HepG2 (cell line): ENCODE data around the gene GUCY1A2. TPM values are rescaled to one million over a fixed set of nuclear protein-coding genes. Genes with fewer than 3 reads are reported as not detected.

Experiments used
- ATAC-seq: fragments of 200-7000 bp; cut with Tn5 transposase; 3 replicates; pipeline ENCODE4 v1.9.1; 2020; ENCODE audit warnings: mild to moderate bottlenecking, moderate library complexity
- BruUV-seq: library from RNA; stranded (reverse); fragments of 400-500 nt; replicated peaks from 2 replicates; lab custom pipeline; 2021; lab: Mats Ljungman, UMichigan
- CTCF ChIA-PET: fragments of 300-600 bp; formaldehyde crosslinking; extraction: SDS; loops from one replicate; lab custom pipeline; 2021; ENCODE audit warnings: low total read pairs, inconsistent platforms, low intra/inter-chr PET ratio; lab: Yijun Ruan, JAX
- POLR2A ChIA-PET: fragments of 350-600 bp; sonication (Branson Sonifier 250); formaldehyde crosslinking; loops from one replicate; lab custom pipeline; 2020; ENCODE audit warnings: antibody characterized with exemption, inconsistent platforms; lab: Yijun Ruan, JAX
- DNase-seq: peaks from one replicate; pipeline ENCODE4 v3.0.0-alpha.2; 2015; ENCODE audit warnings: low spot score
- FAIRE-seq: peaks from 3 replicates; lab custom pipeline; 2011; peaks lifted over from hg19 to GRCh38; lab: Jason Lieb, UNC
- H2AFZ ChIP-seq: one replicate; pipeline ENCODE4 v1.6.1; 2011; ENCODE audit warnings: low read length, inconsistent platforms
- H3K27ac ChIP-seq: fragments of 300-600 bp; 3 replicates; pipeline ENCODE4 v1.8.0; 2011; ENCODE audit warnings: mixed run types, mild to moderate bottlenecking, mixed read lengths, low read length, inconsistent platforms; ENCODE audit not compliant: insufficient read depth; ENCODE audit errors: extremely low read length
- H3K27me3 ChIP-seq, 2 experiments: fragments of 200-600 bp in 1 of 2; 2 replicates in 1 of 2; 3 replicates in 1 of 2; pipeline versions ENCODE4 v1.6.0 to v1.8.0; 2011; ENCODE audit warnings: low read length in 2 of 2, mild to moderate bottlenecking in 2 of 2, moderate library complexity in 2 of 2, inconsistent platforms in 1 of 2; ENCODE audit not compliant: insufficient read depth in 2 of 2, control insufficient read depth in 1 of 2
- H3K36me3 ChIP-seq, 2 experiments: fragments of 200-600 bp in 1 of 2; replicated peaks in 1 of 2; 2 replicates in 1 of 2; 3 replicates in 1 of 2; pipeline versions ENCODE4 v1.5.1 to v1.8.0; 2011; ENCODE audit warnings: low read length in 2 of 2, inconsistent platforms in 1 of 2; ENCODE audit not compliant: insufficient read depth in 2 of 2, control insufficient read depth in 1 of 2
- H3K4me1 ChIP-seq: 2 replicates; pipeline ENCODE4 v1.5.1; 2012; ENCODE audit warnings: low read length, inconsistent platforms; ENCODE audit not compliant: insufficient read depth
- H3K4me2 ChIP-seq: 2 replicates; pipeline ENCODE4 v1.6.0; 2011; ENCODE audit warnings: low read depth, low read length, inconsistent platforms
- H3K4me3 ChIP-seq, 3 experiments: fragments of 200-600 bp in 1 of 3; sonication (generic), shearing (Covaris generic) in 1 of 3; replicated peaks in 1 of 3; 2 replicates each; pipeline ENCODE4 v1.5.1; 2011 to 2016; ENCODE audit warnings: low read length in 3 of 3, inconsistent platforms in 2 of 3, low read depth in 2 of 3, mild to moderate bottlenecking in 2 of 3, control low read depth in 1 of 3, mixed read lengths in 1 of 3; ENCODE audit not compliant: insufficient read depth in 1 of 3
- H3K79me2 ChIP-seq: one replicate; pipeline ENCODE4 v1.6.1; 2011; ENCODE audit warnings: low read length, inconsistent platforms; ENCODE audit not compliant: insufficient read depth
- H3K9ac ChIP-seq: 2 replicates; pipeline ENCODE4 v1.6.0; 2011; ENCODE audit warnings: mild to moderate bottlenecking, low read depth, low read length, inconsistent platforms; ENCODE audit not compliant: insufficient read depth
- H3K9me3 ChIP-seq: 2 replicates; pipeline ENCODE4 v1.5.1; 2012; ENCODE audit warnings: mild to moderate bottlenecking, low read length
- H4K20me1 ChIP-seq: 2 replicates; pipeline ENCODE4 v1.6.0; 2011; ENCODE audit warnings: inconsistent platforms, mild to moderate bottlenecking, low read length, moderate library complexity; ENCODE audit not compliant: insufficient read depth
- ARHGAP35 ChIP-seq: sonication (generic); formaldehyde crosslinking; IDR thresholded peaks from 2 replicates; pipeline ENCODE4 v1.9.0; 2022; ENCODE audit warnings: mild to moderate bottlenecking, inconsistent platforms, moderate library complexity, missing genetic modification reagents, borderline replicate concordance
- EEA1 ChIP-seq: sonication (generic); formaldehyde crosslinking; IDR thresholded peaks from 2 replicates; pipeline ENCODE4 v1.5.1; 2020; ENCODE audit warnings: mild to moderate bottlenecking, missing genetic modification reagents, borderline replicate concordance
- ETV6 ChIP-seq: sonication (generic); formaldehyde crosslinking; conservative IDR thresholded peaks from 2 replicates; pipeline ENCODE4 v1.4.0; 2020; ENCODE audit warnings: missing genetic modification reagents
- JDP2 ChIP-seq: sonication (generic); formaldehyde crosslinking; IDR thresholded peaks from 2 replicates; pipeline ENCODE4 v1.8.1; 2022; ENCODE audit warnings: missing genetic modification reagents, borderline replicate concordance
- KDM2A ChIP-seq: sonication (generic); formaldehyde crosslinking; IDR thresholded peaks from 2 replicates; pipeline ENCODE4 v1.4.0; 2020; ENCODE audit warnings: low read depth, missing genetic modification reagents, borderline replicate concordance
- KDM5B ChIP-seq: sonication (generic); formaldehyde crosslinking; IDR thresholded peaks from 2 replicates; pipeline ENCODE4 v1.4.0; 2020; ENCODE audit warnings: missing genetic modification reagents, mild to moderate bottlenecking, borderline replicate concordance
- KLF16 ChIP-seq, 2 experiments: sonication (generic) in 1 of 2; formaldehyde crosslinking in 1 of 2; IDR thresholded peaks; 2 replicates each; pipeline versions ENCODE4 v1.6.1 to v1.8.0; 2016 to 2023; ENCODE audit warnings: missing genetic modification reagents in 2 of 2, missing compliant biosample characterization in 1 of 2
- MBNL3 ChIP-seq: fragments of 250-450 bp; sonication (Bioruptor Pico); conservative IDR thresholded peaks from 2 replicates; pipeline ENCODE4 v1.8.0; 2022; ENCODE audit warnings: mild to moderate bottlenecking, inconsistent platforms
- STAG1 ChIP-seq: sonication (generic); formaldehyde crosslinking; IDR thresholded peaks from 2 replicates; pipeline ENCODE4 v1.4.0; 2020; ENCODE audit warnings: missing genetic modification reagents
- ZFP82 ChIP-seq: sonication (generic); formaldehyde crosslinking; IDR thresholded peaks from 2 replicates; pipeline ENCODE4 v1.5.1; 2020; ENCODE audit warnings: mild to moderate bottlenecking, missing genetic modification reagents, borderline replicate concordance
- ZFP90 ChIP-seq: sonication (generic); formaldehyde crosslinking; IDR thresholded peaks from 2 replicates; pipeline ENCODE4 v1.8.0; 2022; ENCODE audit warnings: missing genetic modification reagents, mild to moderate bottlenecking, inconsistent platforms, borderline replicate concordance
- ZFX ChIP-seq: sonication (generic); formaldehyde crosslinking; IDR thresholded peaks from 2 replicates; pipeline ENCODE4 v1.4.0; 2020; ENCODE audit warnings: mild to moderate bottlenecking, low read depth, missing genetic modification reagents, moderate library complexity
- ZFY ChIP-seq: sonication (generic); formaldehyde crosslinking; IDR thresholded peaks from 2 replicates; pipeline ENCODE4 v1.4.0; 2020; ENCODE audit warnings: missing genetic modification reagents
- ZNF225 ChIP-seq: sonication (generic); formaldehyde crosslinking; IDR thresholded peaks from 2 replicates; pipeline ENCODE4 v1.4.0; 2020; ENCODE audit warnings: mild to moderate bottlenecking, missing genetic modification reagents
- ZNF292 ChIP-seq: sonication (generic); formaldehyde crosslinking; IDR thresholded peaks from 2 replicates; pipeline ENCODE4 v1.8.1; 2022; ENCODE audit warnings: mild to moderate bottlenecking, low read depth, missing genetic modification reagents, borderline replicate concordance
- ZNF337 ChIP-seq: sonication (generic); formaldehyde crosslinking; IDR thresholded peaks from 2 replicates; pipeline ENCODE4 v1.5.1; 2020; ENCODE audit warnings: missing genetic modification reagents, low read depth, mild to moderate bottlenecking, borderline replicate concordance
- ZNF431 ChIP-seq: sonication (generic); formaldehyde crosslinking; IDR thresholded peaks from 2 replicates; pipeline ENCODE4 v1.9.0; 2022; ENCODE audit warnings: missing genetic modification reagents, low read depth, mild to moderate bottlenecking, borderline replicate concordance
- ZNF737 ChIP-seq: sonication (generic); formaldehyde crosslinking; IDR thresholded peaks from 2 replicates; pipeline ENCODE4 v1.5.0; 2020; ENCODE audit warnings: missing genetic modification reagents, mild to moderate bottlenecking, borderline replicate concordance
- WGBS: methylation state at CpG from one replicate; pipeline ENCODE4 v1.1.6; 2017; ENCODE audit warnings: low lambda C conversion rate; 5-methylcytosine and 5-hydroxymethylcytosine counted together
- in situ Hi-C: cut with HindIII; loops from 2 replicates; pipeline ENCODE4 v1.10.0; 2017; ENCODE audit warnings: low pct_unique_long_range_greater_than_20kb; ENCODE audit not compliant: extremely low pct_ligation_motif_present
- intact Hi-C: fragments of 100-400 bp; cut with micrococcal nuclease; formaldehyde crosslinking; loops from one replicate; pipeline ENCODE4 v1.10.0; 2022; ENCODE audit not compliant: unreplicated experiment
- polyA plus RNA-seq, 8 experiments: library from polyadenylated mRNA; depleted of rRNA in 3 of 8; stranded (reverse) in 7 of 8; unstranded in 1 of 8; fragments of >200 nt; fragmentation: Illumina TruSeq in 4 of 8; extraction: Trizol in 4 of 8; gene quantifications; 2 replicates each; pipeline versions ENCODE4 v1.2.1 to v1.2.3, GENCODE V29; 2011 to 2016; ENCODE audit warnings: low read depth in 4 of 8, missing spikeins in 1 of 8, mixed read lengths in 1 of 8; ENCODE audit not compliant: insufficient read depth in 1 of 8
- total RNA-seq, 5 experiments: library from RNA; depleted of rRNA; stranded (reverse); fragments of >200 nt; fragmentation: Illumina TruSeq; extraction: Trizol; gene quantifications; 2 replicates each; pipeline ENCODE4 v1.2.3, GENCODE V29; 2016; ENCODE audit warnings: low read depth in 1 of 5
- TF ChIP-seq, protein P1 (sequence below): sonication (generic); formaldehyde crosslinking; IDR thresholded peaks from 2 replicates; pipeline ENCODE4 v1.9.0; 2022; ENCODE audit warnings: missing genetic modification reagents, mild to moderate bottlenecking, borderline replicate concordance
- TF ChIP-seq, protein P2 (sequence below): sonication (generic); formaldehyde crosslinking; IDR thresholded peaks from 2 replicates; pipeline ENCODE4 v1.5.0; 2020; ENCODE audit warnings: mild to moderate bottlenecking, missing genetic modification reagents, moderate library complexity

GUCY1A2 gene
- total and polyA plus RNA-seq, 2 of the 13 experiments (the other 11 are each of a cell fraction or from before 2014, with no cell fraction given): 0.01 to 0.07 TPM

- POLR2A ChIA-PET: no interaction called here
- H2AFZ ChIP-seq: no peak overlapping the region
- TF ChIP-seq STAG1 (CRISPR knock-in tag): peak; percentile 60
- TF ChIP-seq KDM5B (CRISPR knock-in tag): peak; percentile 28; the same call in 1 of the 2 replicates
- no peak for TF ChIP-seq EEA1 (CRISPR knock-in tag)
- TF ChIP-seq ETV6 (CRISPR knock-in tag): no peak
- TF ChIP-seq, protein P1, sequence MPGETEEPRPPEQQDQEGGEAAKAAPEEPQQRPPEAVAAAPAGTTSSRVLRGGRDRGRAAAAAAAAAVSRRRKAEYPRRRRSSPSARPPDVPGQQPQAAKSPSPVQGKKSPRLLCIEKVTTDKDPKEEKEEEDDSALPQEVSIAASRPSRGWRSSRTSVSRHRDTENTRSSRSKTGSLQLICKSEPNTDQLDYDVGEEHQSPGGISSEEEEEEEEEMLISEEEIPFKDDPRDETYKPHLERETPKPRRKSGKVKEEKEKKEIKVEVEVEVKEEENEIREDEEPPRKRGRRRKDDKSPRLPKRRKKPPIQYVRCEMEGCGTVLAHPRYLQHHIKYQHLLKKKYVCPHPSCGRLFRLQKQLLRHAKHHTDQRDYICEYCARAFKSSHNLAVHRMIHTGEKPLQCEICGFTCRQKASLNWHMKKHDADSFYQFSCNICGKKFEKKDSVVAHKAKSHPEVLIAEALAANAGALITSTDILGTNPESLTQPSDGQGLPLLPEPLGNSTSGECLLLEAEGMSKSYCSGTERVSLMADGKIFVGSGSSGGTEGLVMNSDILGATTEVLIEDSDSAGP (CRISPR knock-in tag): 0 out of 2 replicates have a peak, but pooled peaks have one; percentile 12
- TF ChIP-seq ZNF225: no peak
- TF ChIP-seq KDM2A (CRISPR knock-in tag): peak; percentile 42; the same call in 1 of the 2 replicates
- TF ChIP-seq ARHGAP35 (CRISPR knock-in tag): no peak
- no peak for TF ChIP-seq MBNL3 (CRISPR knock-in tag)
- no peak for TF ChIP-seq JDP2 (CRISPR knock-in tag)
- TF ChIP-seq ZNF292 (CRISPR knock-in tag): no peak
- peak; percentile 23; the same call in 1 of the 2 replicates for TF ChIP-seq ZFX (CRISPR knock-in tag)
- no peak for TF ChIP-seq ZNF337 (CRISPR knock-in tag)
- TF ChIP-seq ZFY (CRISPR knock-in tag): peak; percentile 33; the same call in 1 of the 2 replicates
- no peak for TF ChIP-seq ZNF737 (CRISPR knock-in tag)
- TF ChIP-seq ZFP82: no peak
- TF ChIP-seq ZNF431 (CRISPR knock-in tag): no peak
- TF ChIP-seq, protein P2, sequence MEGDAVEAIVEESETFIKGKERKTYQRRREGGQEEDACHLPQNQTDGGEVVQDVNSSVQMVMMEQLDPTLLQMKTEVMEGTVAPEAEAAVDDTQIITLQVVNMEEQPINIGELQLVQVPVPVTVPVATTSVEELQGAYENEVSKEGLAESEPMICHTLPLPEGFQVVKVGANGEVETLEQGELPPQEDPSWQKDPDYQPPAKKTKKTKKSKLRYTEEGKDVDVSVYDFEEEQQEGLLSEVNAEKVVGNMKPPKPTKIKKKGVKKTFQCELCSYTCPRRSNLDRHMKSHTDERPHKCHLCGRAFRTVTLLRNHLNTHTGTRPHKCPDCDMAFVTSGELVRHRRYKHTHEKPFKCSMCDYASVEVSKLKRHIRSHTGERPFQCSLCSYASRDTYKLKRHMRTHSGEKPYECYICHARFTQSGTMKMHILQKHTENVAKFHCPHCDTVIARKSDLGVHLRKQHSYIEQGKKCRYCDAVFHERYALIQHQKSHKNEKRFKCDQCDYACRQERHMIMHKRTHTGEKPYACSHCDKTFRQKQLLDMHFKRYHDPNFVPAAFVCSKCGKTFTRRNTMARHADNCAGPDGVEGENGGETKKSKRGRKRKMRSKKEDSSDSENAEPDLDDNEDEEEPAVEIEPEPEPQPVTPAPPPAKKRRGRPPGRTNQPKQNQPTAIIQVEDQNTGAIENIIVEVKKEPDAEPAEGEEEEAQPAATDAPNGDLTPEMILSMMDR (CRISPR knock-in tag): peak; percentile 69
- TF ChIP-seq KLF16 (CRISPR knock-in tag; IDR thresholded peaks at IDR 0.05): no peak
- no peak for TF ChIP-seq ZFP90 (CRISPR knock-in tag)
Measured at GRCh38 chr11:107017433-107018218, 650 bp downstream of the GUCY1A2 start.

More at GRCh38 chr11:107017433-107018218, 650 bp downstream of the GUCY1A2 start:
- ATAC-seq: peak; percentile 89
- Histone ChIP-seq H3K9me3 (no peaks in the 10 kb centered on the region), H3K36me3 (no peaks in the 10 kb centered on the region), H3K79me2 (no peaks in the 10 kb centered on the region), H3K4me2 (peak overlapping the region; percentile 80), H3K27me3 (peaks cover 4 to 22% of the 10 kb centered on the region in 2 experiments; a peak in 4 of 5 replicates), H3K9ac (no peak overlapping the region), H3K4me3 (peak overlapping the region; percentile 54 to 73 (median 60); a peak in 4 of 6 replicates), H4K20me1 (no peaks in the 10 kb centered on the region; the same call in 1 of the 2 replicates), H3K4me1 (peaks cover 13% of the 10 kb centered on the region), H3K27ac (no peak overlapping the region)
- intact Hi-C loops (loop anchor here (5.0 kb wide), 1 partner anchor 710 kb away; no protein-coding TSS in a partner anchor), in situ Hi-C loops (no loop called here)
- no peak for FAIRE-seq
- WGBS: 0% methylated on average over 1 of the region's 85 CpGs
- CTCF ChIA-PET: no interaction called here
- peak; percentile 2 for DNase-seq
- no TSS peak for BruUV-seq
